ENCODE data around the gene CDRT15L2.
"Not testable (repeated sequence)": the region's sequence is repeated elsewhere in the genome, so short reads cannot be mapped to it uniquely, and the experiment has no call there.

Gene CDRT15L2

GRCh38 chr17:20579424-20579823, at the start of gene CDRT15L2:
Gene CDRT15L2 (plus strand): TSS chr17:20579724. CDS start chr17:20579744, 20 bp downstream.
- not testable (repeated sequence) for DNase-seq (ENCODE audit: low read depth)

- DNase-seq (ENCODE audit: low read depth): not testable (repeated sequence)
These were observed 49.4 kb upstream of the CDRT15L2 start for GRCh38 chr17:20530104-20530503.

GRCh38 chr17:20532544-20533090, 46.9 kb upstream of the CDRT15L2 start:
- DNase-seq (ENCODE audit: low read depth): not testable (repeated sequence)

GRCh38 chr17:20533206-20533605, 46.3 kb upstream of the CDRT15L2 start:
- DNase-seq (ENCODE audit: low read depth): not testable (repeated sequence)

- not testable (repeated sequence) for DNase-seq (ENCODE audit: low read depth)
These were observed 44.6 kb upstream of the CDRT15L2 start for GRCh38 chr17:20534711-20535550.

GRCh38 chr17:20540414-20540813, 39.1 kb upstream of the CDRT15L2 start:
- not testable (repeated sequence) for DNase-seq (ENCODE audit: low read depth)

GRCh38 chr17:20540865-20541264, 38.7 kb upstream of the CDRT15L2 start:
- not testable (repeated sequence) for DNase-seq (ENCODE audit: low read depth)

GRCh38 chr17:20541853-20542546, 37.5 kb upstream of the CDRT15L2 start:
- DNase-seq (ENCODE audit: low read depth): not testable (repeated sequence)

GRCh38 chr17:20547923-20548322, 31.6 kb upstream of the CDRT15L2 start:
- DNase-seq (ENCODE audit: low read depth): not testable (repeated sequence)

- DNase-seq (ENCODE audit: low read depth): not testable (repeated sequence)
These were observed 26.6 kb upstream of the CDRT15L2 start for GRCh38 chr17:20552920-20553319.

- not testable (repeated sequence) for DNase-seq (ENCODE audit: low read depth)
These were observed 24.8 kb upstream of the CDRT15L2 start for GRCh38 chr17:20554728-20555127.

GRCh38 chr17:20555135-20556010, 24.2 kb upstream of the CDRT15L2 start:
- DNase-seq (ENCODE audit: low read depth): not testable (repeated sequence)

GRCh38 chr17:20558096-20558495, 21.4 kb upstream of the CDRT15L2 start:
- not testable (repeated sequence) for DNase-seq (ENCODE audit: low read depth)

- not testable (repeated sequence) for DNase-seq (ENCODE audit: low read depth)
These were observed 20.5 kb upstream of the CDRT15L2 start for GRCh38 chr17:20559018-20559417.

- no peak for DNase-seq (ENCODE audit: low read depth)
These were observed 16.9 kb upstream of the CDRT15L2 start for GRCh38 chr17:20562587-20562986.

GRCh38 chr17:20565245-20565644, 14.3 kb upstream of the CDRT15L2 start:
- not testable (repeated sequence) for DNase-seq (ENCODE audit: low read depth)

GRCh38 chr17:20565711-20566110, 13.8 kb upstream of the CDRT15L2 start:
- no peak for DNase-seq (ENCODE audit: low read depth)

- DNase-seq (ENCODE audit: low read depth): not testable (repeated sequence)
These were observed 12.8 kb upstream of the CDRT15L2 start for GRCh38 chr17:20566736-20567135.

- DNase-seq (ENCODE audit: low read depth): not testable (repeated sequence)
These were observed 12.1 kb upstream of the CDRT15L2 start for GRCh38 chr17:20567421-20567820.

- DNase-seq (ENCODE audit: low read depth): not testable (repeated sequence)
These were observed 10.9 kb upstream of the CDRT15L2 start for GRCh38 chr17:20568604-20569003.

- not testable (repeated sequence) for DNase-seq (ENCODE audit: low read depth)
These were observed 7.9 kb upstream of the CDRT15L2 start for GRCh38 chr17:20571653-20572052.

- DNase-seq (ENCODE audit: low read depth): not testable (repeated sequence)
These were observed 6.3 kb upstream of the CDRT15L2 start for GRCh38 chr17:20573216-20573615.
